PC-9 (cell line): ENCODE data around the gene GALC.

Experiments
- CTCF ChIP-seq: fragments of 200-600 bp; sonication (generic); conservative IDR thresholded peaks from 2 replicates; pipeline ENCODE4 v1.6.1; 2017; ENCODE audit warnings: mixed run types, antibody characterized with exemption, mild to moderate bottlenecking, moderate library complexity
- EZH2 ChIP-seq: fragments of 200-600 bp; sonication (generic); IDR thresholded peaks from 2 replicates; pipeline ENCODE4 v1.8.0; 2017; ENCODE audit warnings: antibody characterized with exemption, low read depth

DNA sequence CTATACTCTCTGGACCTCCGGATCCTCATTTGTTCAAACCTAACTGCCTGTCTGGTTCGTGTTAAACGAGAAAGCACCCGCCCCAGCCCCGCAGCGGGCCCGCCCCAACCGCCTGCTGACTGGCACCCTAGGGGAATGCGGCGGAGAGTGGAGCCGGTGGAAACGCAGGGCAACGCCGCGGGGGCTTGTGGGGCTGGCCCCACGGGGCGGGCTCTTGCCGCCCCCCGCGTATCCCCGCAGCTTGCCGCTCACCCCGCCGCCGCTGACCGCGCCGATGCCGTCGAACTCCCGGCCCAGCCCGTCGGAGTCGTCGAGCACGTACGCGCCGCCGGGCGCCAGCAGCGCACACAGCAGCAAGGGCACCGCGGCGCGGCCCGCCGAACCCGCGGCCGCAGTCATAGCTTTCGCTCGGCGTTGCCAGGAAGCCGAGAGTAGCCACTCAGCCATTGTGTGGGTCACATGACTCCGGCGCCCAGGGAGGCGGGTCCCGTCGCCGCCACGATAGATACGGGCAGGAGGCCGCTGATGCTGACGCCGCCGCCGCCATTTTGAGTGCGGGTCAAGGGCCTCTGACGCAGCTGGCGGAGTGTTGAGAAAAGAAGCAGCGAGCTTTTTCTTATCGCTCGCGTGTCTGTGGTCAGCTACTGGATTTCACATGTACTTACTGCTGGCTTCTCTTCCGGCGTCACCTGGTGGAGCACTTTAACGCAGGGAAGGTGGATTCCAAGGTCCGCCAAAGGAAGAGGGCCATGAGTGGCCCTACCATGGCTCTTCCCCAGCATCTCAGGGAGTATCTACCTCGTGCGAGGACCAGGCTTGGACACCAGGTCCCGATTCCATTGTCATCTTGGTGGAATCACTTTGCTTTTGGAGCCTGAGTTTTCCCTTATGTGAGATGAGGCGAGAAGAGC is at the start of gene GALC:
- TF ChIP-seq EZH2, result no peak
- no peak for TF ChIP-seq CTCF
